Measurements from ENCODE around the gene KRT4. TPM values are rescaled to one million over a fixed set of nuclear protein-coding genes. Genes with fewer than 3 reads are reported as not detected.

Gene KRT4
- total RNA-seq, 1 donor from 2014 or later: 1.3 TPM

GRCh38 chr12:52847335-52848102 is 33.6 kb upstream of the KRT4 start:
- Mint-ChIP-seq H3K36me3 (no peaks in the 10 kb centered on the region), H3K9me3 (no peaks in the 10 kb centered on the region), H3K4me3 (no peak overlapping the region), H3K4me1 (peaks cover 6% of the 10 kb centered on the region), H3K27ac (no peak overlapping the region), H3K27me3 (ENCODE audit: low read depth) (peaks cover 44% of the 10 kb centered on the region)
- no peak for TF ChIP-seq CTCF (IDR thresholded peaks at IDR 0.05; ENCODE audit: unreplicated experiment)
- no peak for DNase-seq (ENCODE audit: low spot score in 2 of 2, unreplicated experiment in 2 of 2)

- Mint-ChIP-seq H3K4me1 (peaks cover 6% of the 10 kb centered on the region), H3K27ac (no peak overlapping the region), H3K27me3 (ENCODE audit: low read depth) (peaks cover 44% of the 10 kb centered on the region), H3K9me3 (no peaks in the 10 kb centered on the region), H3K4me3 (no peak overlapping the region), H3K36me3 (no peaks in the 10 kb centered on the region)
- no peak for TF ChIP-seq CTCF (IDR thresholded peaks at IDR 0.05; ENCODE audit: unreplicated experiment)
- DNase-seq (ENCODE audit: low spot score in 2 of 2, unreplicated experiment in 2 of 2): no peak
Measured at GRCh38 chr12:52846356-52846970, 32.5 kb upstream of the KRT4 start.

GRCh38 chr12:52845946-52846345 is 32.0 kb upstream of the KRT4 start:
- H3K9me3 Mint-ChIP-seq: no peaks in the 10 kb centered on the region
- no peak overlapping the region for H3K27ac Mint-ChIP-seq
- TF ChIP-seq CTCF (IDR thresholded peaks at IDR 0.05; ENCODE audit: unreplicated experiment): no peak
- H3K36me3 Mint-ChIP-seq: no peaks in the 10 kb centered on the region
- H3K4me1 Mint-ChIP-seq: peaks cover 6% of the 10 kb centered on the region
- peaks cover 42% of the 10 kb centered on the region for H3K27me3 Mint-ChIP-seq (ENCODE audit: low read depth)
- no peak overlapping the region for H3K4me3 Mint-ChIP-seq
- DNase-seq (ENCODE audit: low spot score in 2 of 2, unreplicated experiment in 2 of 2): no peak

- no peaks in the 10 kb centered on the region for H3K9me3 Mint-ChIP-seq
Measured at GRCh38 chr12:52844386-52844785, 30.5 kb upstream of the KRT4 start.

GRCh38 chr12:52839436-52840105 is 25.7 kb upstream of the KRT4 start:
- no peak for DNase-seq (ENCODE audit: low spot score in 2 of 2, unreplicated experiment in 2 of 2)
- Mint-ChIP-seq H3K9me3 (no peaks in the 10 kb centered on the region), H3K36me3 (no peaks in the 10 kb centered on the region), H3K27ac (no peak overlapping the region), H3K27me3 (ENCODE audit: low read depth) (peaks cover 65% of the 10 kb centered on the region), H3K4me1 (peaks cover 6% of the 10 kb centered on the region), H3K4me3 (no peak overlapping the region)
- no peak for TF ChIP-seq CTCF (IDR thresholded peaks at IDR 0.05; ENCODE audit: unreplicated experiment)

More at GRCh38 chr12:52844386-52844785, 30.5 kb upstream of the KRT4 start:
- no peak for TF ChIP-seq CTCF (IDR thresholded peaks at IDR 0.05; ENCODE audit: unreplicated experiment)
- Mint-ChIP-seq H3K36me3 (no peaks in the 10 kb centered on the region), H3K4me1 (peaks cover 6% of the 10 kb centered on the region), H3K4me3 (no peak overlapping the region), H3K27me3 (ENCODE audit: low read depth) (peaks cover 52% of the 10 kb centered on the region), H3K27ac (no peak overlapping the region)
- DNase-seq (ENCODE audit: low spot score in 2 of 2, unreplicated experiment in 2 of 2): no peak

Data from mesothelial cell of epicardium (in vitro differentiated cells).